Measurements from ENCODE around the gene CPNE1.

CPNE1 gene

GRCh38 chr20:35597186-35597585, 67.5 kb downstream of the CPNE1 start:
- no peak for DNase-seq

- no peak for DNase-seq
Measured at GRCh38 chr20:35595901-35596300, 68.8 kb downstream of the CPNE1 start.

- no peak for DNase-seq
Measured at GRCh38 chr20:35595456-35595855, 69.2 kb downstream of the CPNE1 start.

GRCh38 chr20:35592339-35592974, 72.2 kb downstream of the CPNE1 start:
- no peak for DNase-seq

GRCh38 chr20:35588397-35588796, 76.3 kb downstream of the CPNE1 start:
- DNase-seq = no peak

GRCh38 chr20:35587436-35587835, 77.3 kb downstream of the CPNE1 start:
- DNase-seq = no peak

- no peak for DNase-seq
Measured at GRCh38 chr20:35586751-35587425, 77.8 kb downstream of the CPNE1 start.

GRCh38 chr20:35583636-35584560, 80.8 kb downstream of the CPNE1 start:
- DNase-seq = no peak

- no peak for DNase-seq
Measured at GRCh38 chr20:35582741-35583404, 81.8 kb downstream of the CPNE1 start.

- DNase-seq = no peak
Measured at GRCh38 chr20:35582131-35582530, 82.6 kb downstream of the CPNE1 start.

GRCh38 chr20:35579196-35579595, 85.5 kb downstream of the CPNE1 start:
- no peak for DNase-seq

- DNase-seq = no peak
Measured at GRCh38 chr20:35578469-35578868, 86.2 kb downstream of the CPNE1 start.

GRCh38 chr20:35576816-35577215, 87.9 kb downstream of the CPNE1 start:
- no peak for DNase-seq

Data from kidney glomerular epithelial cell (primary cell).